Measurements from ENCODE around the gene IMP3. TPM values are rescaled to one million over a fixed set of nuclear protein-coding genes. Genes with fewer than 3 reads are reported as not detected.

The IMP3 gene
- total RNA-seq, 1 donor from 2014 or later, result 48.4 TPM

- peaks cover 4% of the 10 kb centered on the region for H3K36me3 ChIP-seq (ENCODE audit: insufficient read depth, low read length)
- TF ChIP-seq EZH2 (IDR thresholded peaks at IDR 0.05; ENCODE audit: insufficient read depth, low read length) (no peak), CTCF (IDR thresholded peaks at IDR 0.05; ENCODE audit: insufficient read depth, low read depth, low read length) (no peak)
- no peaks in the 10 kb centered on the region for H3K27me3 ChIP-seq (ENCODE audit: insufficient read depth, low read length)
- no peak overlapping the region for H3K27ac Mint-ChIP-seq (ENCODE audit: unreplicated experiment)
- H3K4me1 Mint-ChIP-seq (ENCODE audit: low read depth, unreplicated experiment), result peaks cover 37% of the 10 kb centered on the region
- H3K4me1 ChIP-seq (ENCODE audit: insufficient read depth, low read length), result peaks cover 30% of the 10 kb centered on the region
- no peaks in the 10 kb centered on the region for H3K9me3 Mint-ChIP-seq (ENCODE audit: unreplicated experiment)
- FAIRE-seq (no peak), DNase-seq (ENCODE audit: low read depth) (no peak)
- H3K27me3 Mint-ChIP-seq (ENCODE audit: low read depth, unreplicated experiment), result no peaks in the 10 kb centered on the region
- peak overlapping the region; percentile 35 for H3K4me3 Mint-ChIP-seq (ENCODE audit: unreplicated experiment)
- H2AFZ ChIP-seq (ENCODE audit: low read depth, low read length), result no peak overlapping the region
- no peak overlapping the region for H3K4me3 ChIP-seq (ENCODE audit: insufficient read depth, low read depth, low read length)
- H3K36me3 Mint-ChIP-seq (ENCODE audit: low read depth, unreplicated experiment), result peaks cover 23% of the 10 kb centered on the region
- H3K79me2 ChIP-seq (ENCODE audit: insufficient read depth, low read length), result peaks cover 78% of the 10 kb centered on the region
- peaks cover 77% of the 10 kb centered on the region for H4K20me1 ChIP-seq (ENCODE audit: insufficient read depth, low read length)
- H3K9ac ChIP-seq (ENCODE audit: low read length), result no peak overlapping the region
- no peak overlapping the region for H3K27ac ChIP-seq (ENCODE audit: low read depth, low read length)
- no peaks in the 10 kb centered on the region for H3K9me3 ChIP-seq (ENCODE audit: insufficient read depth, low read depth, low read length)
- H3K4me2 ChIP-seq (ENCODE audit: low read length), result no peak overlapping the region
Observed at GRCh38 chr15:75655931-75656330, 15.9 kb upstream of the IMP3 start.

- Mint-ChIP-seq H3K4me3 (ENCODE audit: unreplicated experiment) (no peak overlapping the region), H3K27ac (ENCODE audit: unreplicated experiment) (no peak overlapping the region), H3K36me3 (ENCODE audit: low read depth, unreplicated experiment) (peaks cover 29% of the 10 kb centered on the region), H3K27me3 (ENCODE audit: low read depth, unreplicated experiment) (no peaks in the 10 kb centered on the region), H3K4me1 (ENCODE audit: low read depth, unreplicated experiment) (peaks cover 46% of the 10 kb centered on the region), H3K9me3 (ENCODE audit: unreplicated experiment) (no peaks in the 10 kb centered on the region)
- no peak overlapping the region for H3K9ac ChIP-seq (ENCODE audit: low read length)
- no peak overlapping the region for H3K4me2 ChIP-seq (ENCODE audit: low read length)
- no peak for FAIRE-seq
- H2AFZ ChIP-seq (ENCODE audit: low read depth, low read length), result no peak overlapping the region
- no peaks in the 10 kb centered on the region for H3K9me3 ChIP-seq (ENCODE audit: insufficient read depth, low read depth, low read length)
- H3K36me3 ChIP-seq (ENCODE audit: insufficient read depth, low read length), result peaks cover 4% of the 10 kb centered on the region
- DNase-seq (ENCODE audit: low read depth), result no peak
- H3K27ac ChIP-seq (ENCODE audit: low read depth, low read length), result no peak overlapping the region
- TF ChIP-seq EZH2 (IDR thresholded peaks at IDR 0.05; ENCODE audit: insufficient read depth, low read length) (no peak), CTCF (IDR thresholded peaks at IDR 0.05; ENCODE audit: insufficient read depth, low read depth, low read length) (no peak)
- H3K27me3 ChIP-seq (ENCODE audit: insufficient read depth, low read length), result no peaks in the 10 kb centered on the region
- peaks cover 88% of the 10 kb centered on the region for H4K20me1 ChIP-seq (ENCODE audit: insufficient read depth, low read length)
- no peak overlapping the region for H3K4me3 ChIP-seq (ENCODE audit: insufficient read depth, low read depth, low read length)
- H3K79me2 ChIP-seq (ENCODE audit: insufficient read depth, low read length), result peaks cover 94% of the 10 kb centered on the region
- H3K4me1 ChIP-seq (ENCODE audit: insufficient read depth, low read length), result peaks cover 34% of the 10 kb centered on the region
Observed at GRCh38 chr15:75654201-75654907, 14.3 kb upstream of the IMP3 start.

GRCh38 chr15:75653347-75653913 is 13.4 kb upstream of the IMP3 start:
- peaks cover 100% of the 10 kb centered on the region for H3K79me2 ChIP-seq (ENCODE audit: insufficient read depth, low read length)
- peak overlapping the region; percentile 14 for H3K4me3 Mint-ChIP-seq (ENCODE audit: unreplicated experiment)
- H3K4me1 ChIP-seq (ENCODE audit: insufficient read depth, low read length), result peaks cover 43% of the 10 kb centered on the region
- no peak overlapping the region for H3K9ac ChIP-seq (ENCODE audit: low read length)
- no peak overlapping the region for H3K4me3 ChIP-seq (ENCODE audit: insufficient read depth, low read depth, low read length)
- H3K36me3 Mint-ChIP-seq (ENCODE audit: low read depth, unreplicated experiment), result peaks cover 28% of the 10 kb centered on the region
- peaks cover 95% of the 10 kb centered on the region for H4K20me1 ChIP-seq (ENCODE audit: insufficient read depth, low read length)
- H3K27ac Mint-ChIP-seq (ENCODE audit: unreplicated experiment), result no peak overlapping the region
- H2AFZ ChIP-seq (ENCODE audit: low read depth, low read length), result no peak overlapping the region
- H3K27ac ChIP-seq (ENCODE audit: low read depth, low read length), result no peak overlapping the region
- H3K27me3 ChIP-seq (ENCODE audit: insufficient read depth, low read length), result no peaks in the 10 kb centered on the region
- no peak for DNase-seq (ENCODE audit: low read depth)
- no peaks in the 10 kb centered on the region for H3K27me3 Mint-ChIP-seq (ENCODE audit: low read depth, unreplicated experiment)
- TF ChIP-seq EZH2 (IDR thresholded peaks at IDR 0.05; ENCODE audit: insufficient read depth, low read length) (no peak), CTCF (IDR thresholded peaks at IDR 0.05; ENCODE audit: insufficient read depth, low read depth, low read length) (no peak)
- peaks cover 55% of the 10 kb centered on the region for H3K4me1 Mint-ChIP-seq (ENCODE audit: low read depth, unreplicated experiment)
- H3K4me2 ChIP-seq (ENCODE audit: low read length), result peak overlapping the region; percentile 96
- FAIRE-seq, result no peak
- no peaks in the 10 kb centered on the region for H3K9me3 ChIP-seq (ENCODE audit: insufficient read depth, low read depth, low read length)
- H3K9me3 Mint-ChIP-seq (ENCODE audit: unreplicated experiment), result no peaks in the 10 kb centered on the region
- peaks cover 4% of the 10 kb centered on the region for H3K36me3 ChIP-seq (ENCODE audit: insufficient read depth, low read length)
